ENCODE results near the gene CDC5L.

- TF ChIP-seq TAF1 (IDR thresholded peaks at IDR 0.05; ENCODE audit: borderline replicate concordance, insufficient read depth, low read length) (no peak), REST (IDR thresholded peaks at IDR 0.05; ENCODE audit: insufficient read depth in 1 of 2, low read depth in 2 of 2, low read length in 2 of 2) (no peak)
Measured at GRCh38 chr6:44470746-44471145, 83.2 kb downstream of the CDC5L start.
